Keratinocyte (primary cell): Measurements from ENCODE around the gene PLSCR1. TPM values are rescaled to one million over a fixed set of nuclear protein-coding genes. Genes with fewer than 3 reads are reported as not detected.
"Not testable (repeated sequence)": the region's sequence is repeated elsewhere in the genome, so short reads cannot be mapped to it uniquely, and the experiment has no call there.

Source experiments
- DNase-seq: peaks from one replicate; pipeline ENCODE4 v3.0.0-alpha.2; 2011; ENCODE audit warnings: low read depth, missing footprints, low spot score
- FAIRE-seq: peaks from 2 replicates; lab custom pipeline; 2011; peaks lifted over from hg19 to GRCh38; lab: Jason Lieb, UNC
- H2AFZ ChIP-seq: 2 replicates; pipeline ENCODE4 v1.6.0; 2012; ENCODE audit warnings: low read length, control low read depth, inconsistent platforms; ENCODE audit not compliant: control insufficient read depth
- H3K27ac ChIP-seq: 2 replicates; pipeline ENCODE4 v1.5.1; 2011; ENCODE audit warnings: low read length; ENCODE audit not compliant: control insufficient read depth, insufficient read depth
- H3K27me3 ChIP-seq: 3 replicates; pipeline ENCODE4 v1.6.0; 2011; ENCODE audit warnings: low read length; ENCODE audit not compliant: control insufficient read depth, insufficient read depth; ENCODE audit errors: extremely low read depth
- H3K36me3 ChIP-seq, 2 experiments: 2 replicates in 1 of 2; 3 replicates in 1 of 2; pipeline ENCODE4 v1.5.1; 2011; ENCODE audit warnings: low read length in 2 of 2, mild to moderate bottlenecking in 1 of 2; ENCODE audit not compliant: control insufficient read depth in 2 of 2, insufficient read depth in 2 of 2; ENCODE audit errors: extremely low read depth in 1 of 2
- H3K4me1 ChIP-seq: 3 replicates; pipeline ENCODE4 v1.5.1; 2011; ENCODE audit warnings: low read length; ENCODE audit not compliant: control insufficient read depth, insufficient read depth; ENCODE audit errors: extremely low read depth
- H3K4me2 ChIP-seq: 3 replicates; pipeline ENCODE4 v1.6.0; 2011; ENCODE audit warnings: low read depth, low read length; ENCODE audit not compliant: control insufficient read depth, insufficient read depth; ENCODE audit errors: extremely low read depth
- H3K4me3 ChIP-seq, 3 experiments: fragments of 200-600 bp in 1 of 3; sonication (generic) in 1 of 3; 2 replicates in 2 of 3; 3 replicates in 1 of 3; pipeline ENCODE4 v1.5.1; 2011 to 2016; ENCODE audit warnings: low read length in 3 of 3, mild to moderate bottlenecking in 3 of 3, control low read depth in 2 of 3, inconsistent platforms in 1 of 3, low read depth in 1 of 3, mixed read lengths in 1 of 3, mixed run types in 1 of 3, moderate library complexity in 1 of 3; ENCODE audit not compliant: control insufficient read depth in 2 of 3, insufficient read depth in 2 of 3; ENCODE audit errors: extremely low read depth in 1 of 3
- H3K79me2 ChIP-seq: 2 replicates; pipeline ENCODE4 v1.6.0; 2012; ENCODE audit warnings: low read length; ENCODE audit not compliant: control insufficient read depth, insufficient read depth
- H3K9ac ChIP-seq: 3 replicates; pipeline ENCODE4 v1.6.0; 2011; ENCODE audit warnings: low read length; ENCODE audit not compliant: control insufficient read depth, insufficient read depth; ENCODE audit errors: extremely low read depth
- H3K9me1 ChIP-seq: 3 replicates; pipeline ENCODE4 v1.6.0; 2011; ENCODE audit warnings: low read length; ENCODE audit not compliant: control insufficient read depth, insufficient read depth; ENCODE audit errors: extremely low read depth
- H3K9me3 ChIP-seq: 2 replicates; pipeline ENCODE4 v1.5.1; 2012; ENCODE audit warnings: low read depth, low read length; ENCODE audit not compliant: control insufficient read depth
- H4K20me1 ChIP-seq: 3 replicates; pipeline ENCODE4 v1.6.0; 2011; ENCODE audit warnings: low read length; ENCODE audit not compliant: control insufficient read depth, insufficient read depth; ENCODE audit errors: extremely low read depth
- EZH2 ChIP-seq: IDR thresholded peaks from one replicate; pipeline ENCODE4 v1.6.1; 2012; ENCODE audit warnings: inconsistent platforms, mild to moderate bottlenecking, low read length, moderate library complexity
- dilution Hi-C: fragments of 300-500 bp; cut with MboI; formaldehyde crosslinking; loops from one replicate; pipeline ENCODE4 v1.7.0; 2020; ENCODE audit warnings: low sequenced_read_pairs; ENCODE audit not compliant: extremely low pct_ligation_motif_present
- polyA plus RNA-seq, 5 experiments: library from polyadenylated mRNA; depleted of rRNA in 3 of 5; stranded (reverse) in 3 of 5; stranded (forward) in 1 of 5; unstranded in 1 of 5; fragments of >200 nt; gene quantifications; 1 replicate in 1 of 5; 2 replicates in 3 of 5; 3 replicates in 1 of 5; pipeline versions ENCODE4 v1.2.1 to v1.2.3, GENCODE V29; 2011 to 2012; ENCODE audit warnings: missing spikeins in 2 of 5, low read depth in 1 of 5, low replicate concordance in 1 of 5
- TF ChIP-seq, protein P1 (sequence below), 3 experiments: IDR thresholded peaks in 1 of 3; conservative IDR thresholded peaks in 1 of 3; optimal IDR thresholded peaks in 1 of 3; 2 replicates in 2 of 3; 3 replicates in 1 of 3; pipeline versions ENCODE3 to v1.5.1; 2011; ENCODE audit warnings: low read length in 3 of 3, mild to moderate bottlenecking in 3 of 3, moderate library complexity in 2 of 3, control low read depth in 1 of 3, inconsistent platforms in 1 of 3; ENCODE audit not compliant: insufficient read depth in 2 of 3; ENCODE audit errors: extremely low read depth in 1 of 3

Gene PLSCR1
- polyA plus RNA-seq, 1 donor (not counting 4 experiments of a cell fraction or from before 2014, with no cell fraction given) = 77.6 TPM

DNA sequence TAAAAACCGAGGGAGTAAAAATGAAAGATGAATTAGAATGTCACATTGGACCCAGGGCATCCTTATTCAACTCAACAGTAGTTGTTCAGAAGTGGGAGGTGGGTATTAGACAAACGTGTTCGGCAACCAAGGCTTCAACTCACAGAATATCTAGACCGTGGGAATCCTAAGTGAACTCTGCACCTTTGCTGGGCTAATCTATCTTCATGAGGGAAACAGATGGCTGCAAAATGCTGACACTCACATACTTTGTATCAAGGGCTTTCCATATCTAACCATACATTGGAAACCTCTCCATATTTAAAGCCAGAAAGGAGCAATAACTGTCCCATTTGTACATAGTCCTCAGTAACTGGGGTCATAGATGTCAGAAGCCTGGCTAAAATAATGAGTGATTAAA is 20.9 kb downstream of the PLSCR1 start:
- no peak overlapping the region for H3K9ac ChIP-seq
- dilution Hi-C loops = no loop called here
- no peak overlapping the region for H3K4me3 ChIP-seq
- no peak for TF ChIP-seq EZH2
- TF ChIP-seq, protein P1, sequence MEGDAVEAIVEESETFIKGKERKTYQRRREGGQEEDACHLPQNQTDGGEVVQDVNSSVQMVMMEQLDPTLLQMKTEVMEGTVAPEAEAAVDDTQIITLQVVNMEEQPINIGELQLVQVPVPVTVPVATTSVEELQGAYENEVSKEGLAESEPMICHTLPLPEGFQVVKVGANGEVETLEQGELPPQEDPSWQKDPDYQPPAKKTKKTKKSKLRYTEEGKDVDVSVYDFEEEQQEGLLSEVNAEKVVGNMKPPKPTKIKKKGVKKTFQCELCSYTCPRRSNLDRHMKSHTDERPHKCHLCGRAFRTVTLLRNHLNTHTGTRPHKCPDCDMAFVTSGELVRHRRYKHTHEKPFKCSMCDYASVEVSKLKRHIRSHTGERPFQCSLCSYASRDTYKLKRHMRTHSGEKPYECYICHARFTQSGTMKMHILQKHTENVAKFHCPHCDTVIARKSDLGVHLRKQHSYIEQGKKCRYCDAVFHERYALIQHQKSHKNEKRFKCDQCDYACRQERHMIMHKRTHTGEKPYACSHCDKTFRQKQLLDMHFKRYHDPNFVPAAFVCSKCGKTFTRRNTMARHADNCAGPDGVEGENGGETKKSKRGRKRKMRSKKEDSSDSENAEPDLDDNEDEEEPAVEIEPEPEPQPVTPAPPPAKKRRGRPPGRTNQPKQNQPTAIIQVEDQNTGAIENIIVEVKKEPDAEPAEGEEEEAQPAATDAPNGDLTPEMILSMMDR (optimal IDR thresholded peaks at IDR 0.05 in 1 of 3, IDR thresholded peaks at IDR 0.05 in 1 of 3, conservative IDR thresholded peaks at IDR 0.05 in 1 of 3; ENCODE audit: extremely low read depth in 1 of 3, insufficient read depth in 2 of 3, low read length in 3 of 3) = no peak
- no peak overlapping the region for H2AFZ ChIP-seq
- no peaks in the 10 kb centered on the region for H3K27me3 ChIP-seq
- no peaks in the 10 kb centered on the region for H3K9me3 ChIP-seq
- H4K20me1 ChIP-seq = no peaks in the 10 kb centered on the region
- DNase-seq (no peak), FAIRE-seq (no peak)
- H3K27ac ChIP-seq = no peak overlapping the region
- peaks cover 0 to 4% of the 10 kb centered on the region in 2 experiments for H3K36me3 ChIP-seq
- no peak overlapping the region for H3K4me2 ChIP-seq
- no peaks in the 10 kb centered on the region for H3K4me1 ChIP-seq
- H3K9me1 ChIP-seq = no peaks in the 10 kb centered on the region
- H3K79me2 ChIP-seq = no peaks in the 10 kb centered on the region

DNA sequence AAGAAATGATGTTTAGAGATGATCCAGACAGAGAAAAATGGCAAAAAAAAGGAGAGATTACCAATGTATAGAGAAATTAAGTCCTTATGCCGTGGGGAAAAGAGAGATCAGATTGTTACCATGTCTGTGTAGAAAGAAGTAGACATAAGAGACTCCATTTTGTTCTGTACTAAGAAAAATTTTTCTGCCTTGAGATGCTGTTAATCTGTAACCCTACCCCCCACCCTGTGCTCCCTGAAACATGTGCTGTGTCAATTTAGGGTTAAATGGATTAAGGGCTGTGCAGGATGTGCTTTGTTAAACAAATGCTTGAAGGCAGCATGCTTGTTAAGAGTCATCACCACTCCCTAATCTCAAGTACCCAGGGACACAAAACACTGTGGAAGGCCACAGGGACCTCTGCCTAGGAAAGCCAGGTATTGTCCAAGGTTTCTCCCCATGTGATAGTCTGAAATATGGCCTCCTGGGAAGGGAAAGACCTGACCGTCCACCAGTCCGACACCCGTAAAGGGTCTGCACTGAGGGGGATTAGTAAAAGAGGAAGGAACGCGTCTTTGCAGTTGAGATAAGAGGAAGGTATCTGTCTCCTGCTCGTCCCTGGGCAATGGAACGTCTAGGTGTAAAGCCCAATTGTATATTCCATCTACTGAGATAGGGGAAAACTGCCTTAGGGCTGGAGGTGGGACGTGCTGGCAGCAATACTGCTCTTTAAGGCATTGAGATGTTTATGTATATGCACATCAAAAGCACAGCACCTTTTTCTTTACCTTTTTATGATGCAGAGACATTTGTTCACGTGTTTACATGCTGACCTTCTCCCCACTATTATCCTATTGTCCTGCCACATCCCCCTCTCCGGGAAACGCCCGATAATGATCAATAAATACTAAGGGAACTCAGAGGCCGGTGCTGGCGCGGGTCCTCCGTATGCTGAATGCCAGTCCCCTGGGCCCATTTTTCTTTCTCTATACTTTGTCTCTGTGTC is 21.9 kb downstream of the PLSCR1 start:
- H3K36me3 ChIP-seq, dilution Hi-C loops: not testable (repeated sequence)

More for the DNA sequence above, 21.9 kb downstream of the PLSCR1 start:
- not testable (repeated sequence) for DNase-seq, H3K4me1 ChIP-seq, H4K20me1 ChIP-seq, H2AFZ ChIP-seq, H3K9me3 ChIP-seq, H3K4me3 ChIP-seq, H3K9ac ChIP-seq, H3K79me2 ChIP-seq, H3K9me1 ChIP-seq, H3K4me2 ChIP-seq, H3K27me3 ChIP-seq, H3K27ac ChIP-seq, FAIRE-seq
